Stimulated activated CD4-positive, alpha-beta T cell treated with anti-CD3 and anti-CD28 coated beads, TNF-alpha, amount 100 ng/mL, for 24 hours (primary cell): ENCODE results near the gene MRPS6.

Experiments used
- DNase-seq, 3 experiments: peaks; one replicate each; pipeline ENCODE4 v3.0.0-alpha.2; 2020; ENCODE audit warnings: low read depth in 3 of 3

MRPS6 gene

DNA sequence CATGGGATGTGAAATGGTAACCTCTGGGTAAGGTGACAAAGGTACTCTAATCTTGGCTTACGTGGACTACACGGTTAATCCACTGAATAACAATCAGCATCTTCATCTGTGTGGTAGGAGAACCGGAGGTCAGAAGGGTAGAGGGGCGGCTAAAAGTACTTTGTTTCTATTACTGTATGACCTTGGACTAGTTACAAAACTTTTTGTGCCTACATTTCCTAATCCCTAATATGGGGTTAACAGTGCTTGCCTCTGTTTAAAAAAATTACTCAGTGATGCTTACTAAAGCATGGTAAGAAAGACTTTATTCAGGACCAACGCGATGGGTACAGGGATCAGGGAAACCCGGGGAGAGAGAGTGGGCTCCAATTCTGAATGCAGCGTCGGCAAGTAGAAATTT is 1.7 kb upstream of the MRPS6 start:
- no peak for DNase-seq

DNA sequence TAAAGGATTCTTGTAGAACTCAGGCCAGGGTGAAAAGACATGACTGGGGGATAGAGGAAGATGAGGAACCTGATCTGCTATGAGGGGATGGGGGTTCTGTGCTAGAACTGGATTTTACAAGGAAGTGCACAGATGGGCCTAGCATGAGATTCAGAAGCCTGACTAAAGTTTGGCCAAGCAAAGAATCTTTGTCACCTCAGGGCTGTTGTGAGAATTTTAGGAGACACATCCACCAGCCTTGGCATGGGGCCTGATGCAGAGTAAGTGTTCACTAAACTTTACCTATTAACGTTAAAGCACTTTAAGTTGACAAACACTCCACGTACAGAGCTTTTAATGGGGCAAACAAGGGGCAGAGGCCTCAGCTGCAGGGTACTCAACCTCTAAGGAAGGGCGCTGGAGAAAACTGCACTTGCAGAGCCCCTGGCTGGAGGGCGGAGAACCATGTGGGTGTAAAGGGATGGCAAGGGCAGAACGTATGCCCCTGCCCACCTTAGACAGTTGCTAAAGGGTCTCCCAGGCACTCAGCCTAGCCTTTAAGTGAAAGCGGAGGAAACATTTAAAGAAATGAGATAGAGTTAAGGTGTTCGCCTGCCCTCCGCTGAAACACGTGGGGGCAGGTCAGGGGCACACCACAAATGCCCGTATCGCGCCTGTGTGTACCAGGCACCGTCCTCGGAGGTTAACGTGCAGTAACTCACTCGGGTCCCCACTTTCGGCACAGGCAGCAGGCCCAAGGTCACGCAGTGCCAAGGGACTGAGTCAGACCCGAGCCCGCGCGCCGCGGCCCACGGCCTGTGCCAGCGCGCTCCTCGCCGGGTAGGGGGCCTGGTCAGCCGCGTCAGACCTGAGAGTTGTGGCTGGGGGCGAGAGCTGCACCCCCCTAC is 990 bp upstream of the MRPS6 start:
- no peak for DNase-seq

- DNase-seq, result peak in 2 of 3 experiments; percentile 22 to 23
These were observed 438 bp downstream of the MRPS6 start for GRCh38 chr21:34073749-34074282.

GRCh38 chr21:34074283-34075090 is 1.1 kb downstream of the MRPS6 start:
- DNase-seq, result no peak

DNA sequence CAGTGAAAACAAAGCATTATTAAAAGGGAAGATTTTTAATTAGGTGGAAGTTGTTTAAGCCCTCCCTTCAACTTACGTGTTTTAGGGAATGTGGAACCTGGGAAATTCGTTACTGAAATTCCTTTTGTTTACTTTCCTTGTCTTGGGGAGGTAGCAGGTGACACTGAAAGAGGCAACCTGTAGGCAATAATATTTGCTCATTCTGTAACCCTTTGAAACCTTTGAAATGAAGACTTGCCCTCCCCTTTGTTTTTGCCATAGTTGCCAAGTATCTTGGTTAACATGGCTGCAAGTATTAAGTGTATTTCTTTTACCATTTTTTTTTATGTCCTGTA is 1.7 kb downstream of the MRPS6 start:
- no peak for DNase-seq

DNA sequence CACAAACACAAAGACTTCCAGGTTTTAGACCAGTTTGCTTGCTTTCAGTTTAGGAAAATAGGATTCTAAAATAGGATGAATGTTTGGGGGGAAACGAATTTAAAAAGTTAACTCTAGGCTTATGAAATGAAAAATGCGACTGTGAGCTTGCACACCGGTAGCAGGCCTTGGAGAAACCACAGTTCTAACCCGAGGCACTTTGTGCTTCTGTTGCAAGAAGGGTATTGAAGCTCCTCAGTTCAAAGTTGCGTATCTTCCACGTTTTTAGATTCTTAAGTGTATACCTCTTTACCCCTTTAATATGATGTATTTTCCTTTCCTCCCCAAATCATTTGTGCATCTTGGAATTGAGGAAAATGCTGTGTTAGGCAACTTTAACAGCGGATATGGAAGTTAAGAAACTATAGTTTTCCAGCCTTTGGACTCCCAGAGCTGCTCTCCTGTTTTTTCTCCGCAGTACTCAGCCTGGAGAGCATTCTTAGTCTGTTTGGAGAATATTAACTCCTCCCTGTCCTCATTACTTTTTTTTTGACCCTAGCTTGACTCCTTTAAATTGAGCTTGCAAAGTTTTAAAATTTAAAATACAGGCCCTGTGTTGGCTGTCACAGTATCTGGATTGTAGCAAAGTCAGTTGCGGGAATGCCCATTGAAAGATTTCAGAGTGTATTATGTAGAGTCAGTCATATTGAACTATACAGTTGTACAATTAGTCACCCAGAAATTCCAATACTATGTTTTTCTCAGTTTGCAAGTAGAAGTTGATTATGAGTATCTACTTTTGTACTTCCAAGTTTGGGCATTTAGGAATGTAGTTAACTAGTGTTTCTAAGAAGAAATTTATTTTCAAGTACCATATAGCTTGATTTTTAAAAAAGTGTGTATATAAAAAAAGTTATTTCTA is 2.6 kb downstream of the MRPS6 start:
- DNase-seq, result no peak

- DNase-seq, result no peak
These were observed 3.5 kb downstream of the MRPS6 start for GRCh38 chr21:34076835-34077234.

DNA sequence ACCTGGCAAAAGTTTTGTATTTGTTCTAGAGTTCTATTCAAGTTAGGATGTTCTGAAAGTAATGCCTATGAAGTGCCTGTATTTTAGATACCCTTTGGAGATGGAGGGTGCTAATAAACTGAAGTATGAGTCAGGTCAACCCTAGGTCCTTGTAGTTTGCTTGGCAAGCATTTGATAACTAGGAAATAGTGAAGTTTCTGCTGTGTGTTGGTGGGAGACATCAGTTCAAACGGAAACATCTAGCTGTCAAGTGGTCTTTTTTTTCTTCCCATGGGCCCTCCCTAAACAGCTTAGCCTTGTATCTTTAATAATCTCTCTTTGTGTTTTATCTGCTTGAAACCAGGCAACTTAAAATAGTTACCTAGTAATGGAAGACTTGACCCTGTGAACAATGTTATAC is 4.5 kb downstream of the MRPS6 start:
- DNase-seq, result no peak

- DNase-seq, result no peak
These were observed 5.5 kb downstream of the MRPS6 start for GRCh38 chr21:34078915-34079314.

- no peak for DNase-seq
These were observed 7.3 kb downstream of the MRPS6 start for GRCh38 chr21:34080710-34081109.

DNA sequence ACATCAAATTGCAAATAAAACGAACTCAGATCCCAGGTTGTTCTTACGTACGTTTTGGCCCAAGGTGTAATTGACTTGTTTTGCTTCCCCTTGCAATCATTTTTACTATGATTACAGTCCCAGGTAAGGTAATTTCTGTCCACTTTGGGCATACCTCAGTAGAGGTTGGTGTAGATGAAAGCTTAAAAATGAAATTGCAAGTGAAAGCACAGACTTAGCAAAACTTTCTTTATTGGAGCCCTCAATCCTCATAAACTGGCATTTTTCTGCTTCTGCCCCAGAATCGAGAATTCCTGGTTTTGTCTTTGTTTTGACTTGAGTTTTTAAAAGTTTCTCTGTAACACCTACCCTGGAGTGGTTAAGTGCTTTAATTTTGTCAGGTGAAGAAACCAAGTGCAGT is 9.4 kb downstream of the MRPS6 start:
- no peak for DNase-seq

DNA sequence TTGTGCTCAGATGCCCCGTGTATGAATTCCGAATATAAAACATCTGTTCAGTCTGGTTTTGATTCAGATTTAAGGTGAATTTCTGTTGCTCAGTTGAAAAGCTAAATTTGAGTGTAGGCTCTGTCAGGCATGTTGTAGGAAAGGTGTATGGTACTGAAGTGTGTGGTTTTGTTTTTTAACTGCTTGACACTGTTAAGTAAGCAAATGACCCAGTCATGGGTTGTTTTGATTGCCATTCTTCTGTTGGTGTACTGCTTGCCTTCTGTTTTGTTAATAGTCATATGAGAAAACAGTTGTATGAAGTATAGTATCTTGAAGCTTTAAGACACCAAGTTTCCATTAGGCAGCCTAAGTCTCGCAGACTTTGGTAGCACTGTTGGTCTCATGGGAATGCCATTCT is 10.0 kb downstream of the MRPS6 start:
- no peak for DNase-seq

- no peak for DNase-seq
These were observed 11.8 kb downstream of the MRPS6 start for GRCh38 chr21:34085129-34085528.

- DNase-seq, result no peak
These were observed 13.5 kb downstream of the MRPS6 start for GRCh38 chr21:34086887-34087306.

DNA sequence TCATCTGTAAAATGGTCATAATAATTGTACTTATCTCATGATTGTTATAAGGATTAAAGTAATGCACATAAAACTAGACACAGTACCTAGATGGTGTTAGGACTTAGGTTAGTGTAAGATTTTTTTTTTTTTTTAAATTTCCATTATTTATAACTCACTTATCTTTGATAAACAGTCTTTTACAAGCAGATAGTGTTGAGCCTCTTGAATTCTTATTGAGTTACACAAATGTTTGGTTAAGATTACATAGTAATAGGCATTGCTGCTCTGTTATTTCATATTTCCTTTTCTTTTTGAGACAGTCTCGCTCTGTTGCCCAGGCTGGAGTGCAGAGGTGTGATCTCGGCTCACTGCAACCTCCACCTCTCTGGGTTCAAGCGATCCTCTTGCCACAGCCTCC is 15.4 kb downstream of the MRPS6 start:
- no peak for DNase-seq

DNA sequence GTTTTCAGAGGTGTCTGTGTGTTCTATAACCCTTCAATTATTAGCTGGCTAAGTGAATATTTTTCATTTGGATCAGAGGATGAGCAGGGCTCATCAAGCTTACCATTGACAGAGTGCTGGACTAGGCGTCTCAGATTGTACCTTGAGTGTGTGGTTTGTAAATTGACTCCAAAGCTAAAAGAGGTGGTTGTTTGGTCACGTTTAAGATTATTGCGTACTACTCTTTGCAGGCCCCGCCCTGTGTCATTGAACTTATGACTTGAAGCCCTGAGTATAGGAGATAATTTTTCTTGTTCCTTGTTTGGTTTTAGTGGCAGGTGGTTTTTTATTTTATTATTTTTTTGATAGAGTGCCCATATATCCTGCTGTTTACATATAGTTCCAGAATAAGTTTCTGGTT is 17.7 kb downstream of the MRPS6 start:
- DNase-seq, result no peak

- no peak for DNase-seq
These were observed 18.2 kb downstream of the MRPS6 start for GRCh38 chr21:34091607-34092006.

DNA sequence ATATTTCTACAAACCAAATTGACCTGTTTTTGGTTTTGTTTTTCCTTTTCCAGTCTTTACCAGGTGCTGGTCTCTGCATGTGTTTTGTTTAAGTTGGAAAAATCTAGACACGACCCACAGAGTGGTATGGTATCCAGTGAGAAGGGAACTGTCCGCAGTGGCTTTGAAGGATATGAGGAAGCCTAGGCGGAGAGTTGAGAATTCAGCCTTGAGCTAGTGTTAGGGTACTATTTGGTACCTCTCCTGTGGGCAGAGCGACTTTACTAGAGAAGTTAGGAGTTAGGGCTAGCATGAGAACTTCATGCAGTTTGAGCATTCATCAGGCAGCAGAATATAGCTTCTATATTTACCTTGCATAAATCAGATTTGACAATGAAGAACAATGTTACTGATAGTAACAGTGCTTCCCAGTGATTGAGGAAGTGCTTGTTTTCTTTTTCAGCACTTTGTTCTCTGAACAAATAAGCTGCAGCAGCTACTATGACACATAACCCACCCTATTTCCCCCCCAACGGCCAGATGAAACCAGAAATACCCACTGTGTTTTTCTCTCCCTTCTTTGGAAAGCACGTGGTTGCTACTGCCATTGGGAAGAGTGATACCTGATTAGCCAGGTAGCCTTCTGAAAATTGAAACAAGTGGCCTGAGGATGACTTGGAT is 19.0 kb downstream of the MRPS6 start:
- no peak for DNase-seq

GRCh38 chr21:34093083-34093482 is 19.7 kb downstream of the MRPS6 start:
- no peak for DNase-seq

DNA sequence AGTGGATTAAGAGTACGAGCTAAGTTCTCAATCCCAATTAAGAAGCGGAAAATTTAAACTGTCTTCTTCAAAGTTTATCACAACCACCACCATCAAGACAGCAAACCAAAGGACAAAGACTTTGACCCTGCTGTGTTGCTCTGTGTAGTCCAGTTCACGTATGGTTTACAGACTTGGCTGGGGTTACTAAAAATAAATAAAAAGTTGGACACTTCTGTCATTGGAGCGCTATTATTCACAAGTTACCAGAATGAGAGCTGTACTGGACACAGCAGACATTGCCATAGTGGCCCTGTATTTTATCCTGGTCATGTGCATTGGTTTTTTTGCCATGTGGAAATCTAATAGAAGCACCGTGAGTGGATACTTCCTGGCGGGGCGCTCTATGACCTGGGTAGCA is 21.6 kb downstream of the MRPS6 start:
- DNase-seq, result no peak

DNA sequence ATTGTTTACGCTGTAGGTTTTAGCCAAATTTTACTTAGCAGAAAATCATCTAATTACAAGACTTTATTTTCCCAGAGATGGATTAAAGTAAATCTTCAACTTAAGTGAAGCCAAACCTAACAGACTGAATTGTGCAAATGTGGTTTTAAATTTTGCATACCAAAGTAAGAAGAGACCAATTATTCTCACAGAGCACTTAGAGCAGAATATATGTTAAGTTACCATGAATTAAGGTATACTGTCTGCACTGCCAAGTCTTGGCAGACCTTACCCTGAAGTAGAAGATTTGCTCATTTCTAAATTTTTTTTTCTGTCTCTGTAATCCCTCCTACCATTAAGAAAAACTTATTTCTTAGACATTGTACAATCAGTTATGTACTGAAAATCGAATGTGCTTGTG is 24.1 kb downstream of the MRPS6 start:
- no peak for DNase-seq
